Neural progenitor cell (in vitro differentiated cells): ENCODE results near the gene MRPS34.

Experiments
- CTCF ChIP-seq: fragments of 200-600 bp; sonication (generic); IDR thresholded peaks from 2 replicates; pipeline ENCODE4 v1.5.1; 2017; ENCODE audit warnings: antibody characterized with exemption, mild to moderate bottlenecking
- EZH2 ChIP-seq: fragments of 200-600 bp; sonication (generic); IDR thresholded peaks from 2 replicates; pipeline ENCODE4 v1.6.1; 2017; ENCODE audit warnings: antibody characterized with exemption, mild to moderate bottlenecking, moderate library complexity
- EZH2phosphoT487 ChIP-seq: fragments of 200-600 bp; sonication (generic); IDR thresholded peaks from 2 replicates; pipeline ENCODE4 v1.6.1; 2017; ENCODE audit warnings: antibody characterized with exemption

GRCh38 chr16:1818873-1819525 lies 46.1 kb upstream of the MRPS34 start:
- TF ChIP-seq CTCF (no peak), EZH2phosphoT487 (no peak), EZH2 (no peak)
